ENCODE data around the gene SLC12A5.

- no peak for TF ChIP-seq CTCF (IDR thresholded peaks at IDR 0.05)
- no peak for TF ChIP-seq EP300 (IDR thresholded peaks at IDR 0.05)
- no peak for TF ChIP-seq POLR2AphosphoS5 (IDR thresholded peaks at IDR 0.05)
Measured at GRCh38 chr20:46062151-46062550, 33.1 kb downstream of the SLC12A5 start.

All from gastroesophageal sphincter (tissue), 3 donors.